ENCODE measurements around the gene NFS1.

GRCh38 chr20:35708502-35708901 lies 9.3 kb upstream of the NFS1 start:
- TF ChIP-seq CTCF (IDR thresholded peaks at IDR 0.05; ENCODE audit: insufficient read depth, low read length, poor library complexity, severe bottlenecking) (no peak), EZH2phosphoT487 (conservative IDR thresholded peaks at IDR 0.05; ENCODE audit: low read length) (no peak)
